Measurements from ENCODE around the gene LMAN2L. TPM values are rescaled to one million over a fixed set of nuclear protein-coding genes. Genes with fewer than 3 reads are reported as not detected.

LMAN2L gene
- total RNA-seq, 2 experiments from 2014 or later, result 1.1 to 1.8 TPM

DNA sequence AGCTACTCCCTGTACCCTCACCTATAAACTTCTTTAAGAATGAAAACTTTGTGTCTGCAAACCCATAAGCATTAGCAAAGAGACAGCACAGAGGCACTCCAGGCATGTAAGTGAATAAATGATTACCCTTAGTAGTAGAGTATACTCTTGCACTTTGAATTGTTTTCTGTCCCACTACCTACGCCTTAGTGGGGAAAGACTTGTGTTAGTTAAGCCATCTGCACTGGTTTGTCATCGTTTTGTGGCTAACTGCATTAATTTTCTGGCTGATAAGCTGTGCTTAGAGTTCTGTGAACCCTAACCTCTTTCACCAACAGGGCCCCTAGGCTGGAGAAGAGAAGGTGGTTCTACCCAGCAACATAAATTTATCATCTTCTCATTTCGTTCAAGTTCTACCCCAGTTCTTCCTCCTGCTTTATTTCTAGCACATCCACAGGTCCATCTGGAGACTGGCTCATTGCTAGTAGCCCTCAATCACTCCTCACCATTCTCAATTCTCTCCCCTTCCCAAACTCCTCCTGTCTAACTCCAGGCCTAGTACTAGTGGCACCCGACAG, 710 bp downstream of the LMAN2L start:
- H3K36me3 ChIP-seq (ENCODE audit: insufficient read depth, low read length), result peaks cover 20% of the 10 kb centered on the region
- Mint-ChIP-seq H3K4me3 (peak overlapping the region; percentile 97), H3K9me3 (no peaks in the 10 kb centered on the region), H3K4me1 (ENCODE audit: low read depth) (peaks cover 35% of the 10 kb centered on the region), H3K36me3 (ENCODE audit: low read depth) (peaks cover 37% of the 10 kb centered on the region), H3K27me3 (no peaks in the 10 kb centered on the region), H3K27ac (peak overlapping the region; percentile 82)
- no peak for DNase-seq
- peak overlapping the region; percentile 94 for H3K4me3 ChIP-seq (ENCODE audit: low read length)
- ChIA-PET POLR2A (interaction anchor here (1.5 kb wide), 1 partner anchor 23 kb away, joined by 3 read pairs; no protein-coding TSS in a partner anchor), CTCF (interaction anchor here (1.0 to 4.2 kb wide), 2 partner anchors 22 to 25 kb away, joined by 4 to 20 read pairs; partner anchors contain the start of gene CNNM4)
- ATAC-seq (ENCODE audit: poor library complexity), result no peak
- no peaks in the 10 kb centered on the region for H3K27me3 ChIP-seq (ENCODE audit: control insufficient read depth in 1 of 2, insufficient read depth in 2 of 2, low read length in 2 of 2)
- H3K4me1 ChIP-seq (ENCODE audit: insufficient read depth, low read length), result peaks cover 25% of the 10 kb centered on the region
- peak overlapping the region in 1 of 2 donors; percentile 78 for H3K27ac ChIP-seq (ENCODE audit: low read depth in 1 of 2, low read length in 2 of 2)
- intact Hi-C loops (cut with DNase I, micrococcal nuclease), result loop anchor here in 1 of 2 experiments (5.0 kb wide), 3 partner anchors 63 to 472 kb away; partner anchors contain the start of genes CIAO1 and TMEM127
- H3K9me3 ChIP-seq (ENCODE audit: control insufficient read depth in 1 of 2, insufficient read depth in 1 of 2, low read length in 2 of 2), result no peaks in the 10 kb centered on the region
- TF ChIP-seq, protein P1, sequence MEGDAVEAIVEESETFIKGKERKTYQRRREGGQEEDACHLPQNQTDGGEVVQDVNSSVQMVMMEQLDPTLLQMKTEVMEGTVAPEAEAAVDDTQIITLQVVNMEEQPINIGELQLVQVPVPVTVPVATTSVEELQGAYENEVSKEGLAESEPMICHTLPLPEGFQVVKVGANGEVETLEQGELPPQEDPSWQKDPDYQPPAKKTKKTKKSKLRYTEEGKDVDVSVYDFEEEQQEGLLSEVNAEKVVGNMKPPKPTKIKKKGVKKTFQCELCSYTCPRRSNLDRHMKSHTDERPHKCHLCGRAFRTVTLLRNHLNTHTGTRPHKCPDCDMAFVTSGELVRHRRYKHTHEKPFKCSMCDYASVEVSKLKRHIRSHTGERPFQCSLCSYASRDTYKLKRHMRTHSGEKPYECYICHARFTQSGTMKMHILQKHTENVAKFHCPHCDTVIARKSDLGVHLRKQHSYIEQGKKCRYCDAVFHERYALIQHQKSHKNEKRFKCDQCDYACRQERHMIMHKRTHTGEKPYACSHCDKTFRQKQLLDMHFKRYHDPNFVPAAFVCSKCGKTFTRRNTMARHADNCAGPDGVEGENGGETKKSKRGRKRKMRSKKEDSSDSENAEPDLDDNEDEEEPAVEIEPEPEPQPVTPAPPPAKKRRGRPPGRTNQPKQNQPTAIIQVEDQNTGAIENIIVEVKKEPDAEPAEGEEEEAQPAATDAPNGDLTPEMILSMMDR (IDR thresholded peaks at IDR 0.05), result no peak

DNA sequence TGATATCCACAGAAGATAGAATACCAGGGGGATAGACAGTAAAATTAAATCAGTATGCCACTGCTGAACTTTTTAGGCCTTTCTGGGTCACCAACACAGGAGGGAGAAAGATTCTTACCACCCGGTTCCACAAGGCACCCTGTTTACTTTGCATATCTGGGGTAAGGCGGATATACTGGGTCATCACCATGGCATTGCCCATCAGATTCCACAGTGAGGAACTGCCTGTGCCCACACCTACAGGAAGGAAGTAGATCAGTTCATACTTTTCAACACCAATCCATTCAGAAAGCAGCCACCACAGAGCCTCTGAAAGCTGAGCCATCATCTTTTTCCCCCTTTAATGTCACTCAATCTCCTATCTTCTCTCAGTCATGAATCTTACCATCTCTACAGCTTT, 2.0 kb downstream of the LMAN2L start:
- H3K9me3 Mint-ChIP-seq, result no peaks in the 10 kb centered on the region
- TF ChIP-seq, protein P1 (IDR thresholded peaks at IDR 0.05), result no peak
- H3K36me3 ChIP-seq (ENCODE audit: insufficient read depth, low read length), result peaks cover 33% of the 10 kb centered on the region
- H3K4me3 Mint-ChIP-seq, result peak overlapping the region; percentile 76
- CTCF ChIA-PET, result no interaction called here
- H3K27ac Mint-ChIP-seq, result peak overlapping the region; percentile 73
- intact Hi-C loops (cut with DNase I, micrococcal nuclease), result loop anchor here in 1 of 2 experiments (5.0 kb wide), 3 partner anchors 64 to 471 kb away; partner anchors contain the start of genes CIAO1 and TMEM127
- H3K27me3 ChIP-seq (ENCODE audit: control insufficient read depth in 1 of 2, insufficient read depth in 2 of 2, low read length in 2 of 2), result no peaks in the 10 kb centered on the region
- peaks cover 44% of the 10 kb centered on the region for H3K4me1 Mint-ChIP-seq (ENCODE audit: low read depth)
- POLR2A ChIA-PET, result interaction anchor here (1.5 kb wide), 1 partner anchor 25 kb away, joined by 3 read pairs; no protein-coding TSS in a partner anchor
- H3K27me3 Mint-ChIP-seq, result no peaks in the 10 kb centered on the region
- H3K9me3 ChIP-seq (ENCODE audit: control insufficient read depth in 1 of 2, insufficient read depth in 1 of 2, low read length in 2 of 2), result no peaks in the 10 kb centered on the region
- peak overlapping the region in 1 of 2 donors; percentile 18 for H3K27ac ChIP-seq (ENCODE audit: low read depth in 1 of 2, low read length in 2 of 2)
- ATAC-seq (ENCODE audit: poor library complexity), result no peak
- DNase-seq, result peak in 3 of 14 experiments; percentile 49 to 63 (median 62)
- H3K4me1 ChIP-seq (ENCODE audit: insufficient read depth, low read length), result peaks cover 25% of the 10 kb centered on the region
- no peak overlapping the region for H3K4me3 ChIP-seq (ENCODE audit: low read length)
- peaks cover 51% of the 10 kb centered on the region for H3K36me3 Mint-ChIP-seq (ENCODE audit: low read depth)

DNA sequence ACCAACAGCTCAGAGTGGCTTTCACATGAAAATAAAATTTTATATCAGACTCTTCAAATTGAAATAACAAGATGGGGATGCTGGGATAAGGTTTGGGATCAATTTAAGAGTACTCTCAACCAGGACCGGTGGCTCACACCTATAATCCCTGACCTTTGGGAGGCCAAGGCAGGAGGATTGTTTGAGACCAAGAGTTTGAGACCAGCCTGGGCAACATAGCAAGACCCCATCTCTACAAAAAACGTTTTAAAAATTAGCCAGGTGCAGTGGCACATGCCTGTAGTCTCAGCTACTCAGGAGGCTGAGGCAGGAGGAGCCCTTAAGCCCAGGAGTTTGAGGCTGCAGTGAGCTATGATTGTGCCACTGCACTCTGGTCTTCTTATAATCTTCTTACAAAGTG, 2.6 kb downstream of the LMAN2L start:
- Histone ChIP-seq H3K36me3 (ENCODE audit: insufficient read depth, low read length) (peaks cover 38% of the 10 kb centered on the region), H3K27ac (ENCODE audit: low read depth in 1 of 2, low read length in 2 of 2) (no peak overlapping the region), H3K27me3 (ENCODE audit: control insufficient read depth in 1 of 2, insufficient read depth in 2 of 2, low read length in 2 of 2) (no peaks in the 10 kb centered on the region), H3K4me1 (ENCODE audit: insufficient read depth, low read length) (peaks cover 25% of the 10 kb centered on the region), H3K4me3 (ENCODE audit: low read length) (no peak overlapping the region), H3K9me3 (ENCODE audit: control insufficient read depth in 1 of 2, insufficient read depth in 1 of 2, low read length in 2 of 2) (no peaks in the 10 kb centered on the region)
- ChIA-PET POLR2A (no interaction called here), CTCF (interaction anchor here (1.6 to 1.8 kb wide), 2 partner anchors 24 to 26 kb away, joined by 6 read pairs; partner anchors contain the start of gene CNNM4)
- no peak for ATAC-seq (ENCODE audit: poor library complexity)
- TF ChIP-seq, protein P1 (IDR thresholded peaks at IDR 0.05), result no peak
- intact Hi-C loops (cut with DNase I, micrococcal nuclease), result loop anchor here in 1 of 2 experiments (5.0 kb wide), 3 partner anchors 65 to 470 kb away; partner anchors contain the start of genes CIAO1 and TMEM127
- peaks cover 54% of the 10 kb centered on the region for H3K36me3 Mint-ChIP-seq (ENCODE audit: low read depth)
- H3K9me3 Mint-ChIP-seq, result no peaks in the 10 kb centered on the region
- no peaks in the 10 kb centered on the region for H3K27me3 Mint-ChIP-seq
- peak overlapping the region; percentile 76 for H3K4me3 Mint-ChIP-seq
- H3K4me1 Mint-ChIP-seq (ENCODE audit: low read depth), result peaks cover 44% of the 10 kb centered on the region
- no peak for DNase-seq
- no peak overlapping the region for H3K27ac Mint-ChIP-seq
